K562 (cell line): Measurements from ENCODE around the gene SEC22A. TPM values are rescaled to one million over a fixed set of nuclear protein-coding genes. Genes with fewer than 3 reads are reported as not detected.

Source experiments
- ATAC-seq: fragments of 200-7000 bp; cut with Tn5 transposase; 3 replicates; pipeline ENCODE4 v1.9.1; 2020; ENCODE audit warnings: moderate library complexity
- BruUV-seq: library from RNA; stranded (reverse); fragments of 400-500 nt; replicated peaks from 2 replicates; lab custom pipeline; 2021; lab: Mats Ljungman, UMichigan
- CTCF ChIA-PET: fragments of 300-600 bp; formaldehyde crosslinking; extraction: SDS; loops from one replicate; lab custom pipeline; 2021; ENCODE audit warnings: low intra/inter-chr PET ratio; lab: Yijun Ruan, JAX
- POLR2A ChIA-PET: fragments of 300-600, 350-650 bp; sonication (Branson Sonifier 250); formaldehyde crosslinking; extraction: SDS; loops from one replicate; lab custom pipeline; 2021; ENCODE audit warnings: antibody characterized with exemption, inconsistent platforms; lab: Yijun Ruan, JAX
- DNase-seq, 4 experiments: peaks; one replicate each; pipeline versions ENCODE4 v3.0.0 to v3.0.0-alpha.2; 2011 to 2018; ENCODE audit warnings: low spot score in 3 of 4, mixed read lengths in 3 of 4; ENCODE audit errors: extremely low read depth in 1 of 4
- FAIRE-seq: peaks from 2 replicates; lab custom pipeline; 2011; peaks lifted over from hg19 to GRCh38; lab: Jason Lieb, UNC
- H2AFZ ChIP-seq: 2 replicates; pipeline ENCODE4 v1.6.0; 2011; ENCODE audit warnings: low read depth, low read length, control low read depth, inconsistent platforms
- H3K27ac ChIP-seq: fragments of 200-600 bp; 3 replicates; pipeline ENCODE4 v1.8.0; 2011; ENCODE audit warnings: low read depth, mild to moderate bottlenecking, control low read depth, inconsistent platforms, low read length, moderate library complexity, mixed read lengths; ENCODE audit errors: extremely low read depth
- H3K27me3 ChIP-seq, 2 experiments: fragments of 300-600 bp in 1 of 2; 2 replicates in 1 of 2; 3 replicates in 1 of 2; pipeline versions ENCODE4 v1.6.0 to v1.8.0; 2011; ENCODE audit warnings: inconsistent platforms in 2 of 2, low read length in 2 of 2, mild to moderate bottlenecking in 1 of 2, mixed read lengths in 1 of 2, moderate library complexity in 1 of 2; ENCODE audit not compliant: control insufficient read depth in 2 of 2, insufficient read depth in 2 of 2
- H3K36me3 ChIP-seq: fragments of 300-600 bp; 3 replicates; pipeline ENCODE4 v1.8.0; 2011; ENCODE audit warnings: mild to moderate bottlenecking, low read length, inconsistent platforms; ENCODE audit not compliant: control insufficient read depth, insufficient read depth
- H3K4me1 ChIP-seq, 2 experiments: fragments of 200-600 bp in 1 of 2; replicated peaks in 1 of 2; 2 replicates in 1 of 2; 3 replicates in 1 of 2; pipeline versions ENCODE4 v1.5.1 to v1.8.0; 2011; ENCODE audit warnings: inconsistent platforms in 2 of 2, low read length in 2 of 2, mild to moderate bottlenecking in 1 of 2, mixed read lengths in 1 of 2, moderate library complexity in 1 of 2; ENCODE audit not compliant: control insufficient read depth in 2 of 2, insufficient read depth in 2 of 2
- H3K4me2 ChIP-seq: 2 replicates; pipeline ENCODE4 v1.6.1; 2011; ENCODE audit warnings: low read length, control low read depth, inconsistent platforms, mixed read lengths; ENCODE audit not compliant: insufficient read depth
- H3K4me3 ChIP-seq: fragments of 200-600 bp; sonication (generic), shearing (Covaris generic); 2 replicates; pipeline ENCODE4 v1.5.1; 2016; ENCODE audit warnings: control low read depth, inconsistent platforms
- H3K79me2 ChIP-seq: fragments of 200-600 bp; 3 replicates; pipeline ENCODE4 v1.8.0; 2011; ENCODE audit warnings: low read length, inconsistent platforms; ENCODE audit not compliant: control insufficient read depth, insufficient read depth
- H3K9ac ChIP-seq, 2 experiments: 2 replicates each; pipeline versions ENCODE4 v1.6.0 to v1.6.1; 2011; ENCODE audit warnings: low read depth in 2 of 2, low read length in 2 of 2, control low read depth in 1 of 2, inconsistent platforms in 1 of 2, mild to moderate bottlenecking in 1 of 2, mixed read lengths in 1 of 2; ENCODE audit not compliant: insufficient read depth in 1 of 2
- H3K9me1 ChIP-seq: one replicate; pipeline ENCODE4 v1.6.0; 2011; ENCODE audit warnings: inconsistent platforms, mild to moderate bottlenecking, low read length, moderate library complexity; ENCODE audit not compliant: control insufficient read depth, insufficient read depth
- H3K9me3 ChIP-seq: replicated peaks from 2 replicates; pipeline ENCODE4 v1.5.1; 2011; ENCODE audit warnings: low read depth, low read length, inconsistent platforms; ENCODE audit not compliant: control insufficient read depth, insufficient read depth
- H4K20me1 ChIP-seq: replicated peaks from 2 replicates; pipeline ENCODE4 v1.6.1; 2011; ENCODE audit warnings: low read length, inconsistent platforms, mixed read lengths; ENCODE audit not compliant: control insufficient read depth, insufficient read depth
- GTF2E2 ChIP-seq: fragments of 200-800 bp; sonication (Bioruptor generic); IDR thresholded peaks from 2 replicates; pipeline ENCODE4 v1.6.1; 2016; ENCODE audit warnings: missing genetic modification characterization, missing compliant biosample characterization
- KLF16 ChIP-seq: IDR thresholded peaks from 2 replicates; pipeline ENCODE4 v1.6.1; 2016; ENCODE audit warnings: antibody characterized with exemption
- MAZ ChIP-seq, 2 experiments: fragments of 450-650 bp in 1 of 2; sonication (generic) in 1 of 2; formaldehyde crosslinking; IDR thresholded peaks in 1 of 2; conservative IDR thresholded peaks in 1 of 2; 2 replicates each; pipeline versions ENCODE4 v1.4.0 to v1.5.0; 2020; ENCODE audit warnings: mild to moderate bottlenecking in 1 of 2, missing genetic modification reagents in 1 of 2
- MTA1 ChIP-seq: fragments of 450-650 bp; IDR thresholded peaks from 2 replicates; pipeline ENCODE4 v1.6.1; 2017; ENCODE audit warnings: borderline replicate concordance
- POLR2H ChIP-seq: IDR thresholded peaks from 2 replicates; pipeline ENCODE4 v1.6.1; 2016; ENCODE audit warnings: missing genetic modification characterization, low read depth, mild to moderate bottlenecking, control low read depth, missing compliant biosample characterization, moderate library complexity
- RBM17 ChIP-seq: fragments of 200-400 bp; formaldehyde crosslinking; IDR thresholded peaks from 2 replicates; pipeline ENCODE4 v1.6.1; 2017; ENCODE audit warnings: low read depth, mild to moderate bottlenecking, low read length, borderline replicate concordance
- STAT5B ChIP-seq: fragments of 250-450 bp; sonication (Bioruptor Pico); IDR thresholded peaks from 2 replicates; pipeline ENCODE4 v1.8.0; 2021; ENCODE audit warnings: mild to moderate bottlenecking, inconsistent platforms
- ZKSCAN8 ChIP-seq: fragments of 200-800 bp; sonication (Bioruptor generic); IDR thresholded peaks from 2 replicates; pipeline ENCODE4 v1.6.1; 2016; ENCODE audit warnings: missing genetic modification characterization, missing compliant biosample characterization
- ZNF778 ChIP-seq: fragments of 450-650 bp; formaldehyde crosslinking; IDR thresholded peaks from 2 replicates; pipeline ENCODE4 v1.4.0; 2020; ENCODE audit warnings: mild to moderate bottlenecking, moderate library complexity
- WGBS: fragments of 100-300 bp; shearing (Covaris generic); methylation state at CpG from one replicate; pipeline ENCODE4 v1.1.6; 2016; ENCODE audit warnings: low coverage, mixed read lengths; ENCODE audit not compliant: insufficient coverage; ENCODE audit errors: missing lambda C conversion rate; 5-methylcytosine and 5-hydroxymethylcytosine counted together
- in situ Hi-C: fragments of 300-500 bp; cut with MboI; formaldehyde crosslinking; loops from 4 replicates; pipeline ENCODE4 v1.15.0; 2018; ENCODE audit warnings: inconsistent platforms, mixed read lengths
- intact Hi-C: fragments of 100-400 bp; cut with micrococcal nuclease; formaldehyde crosslinking; loops from 2 replicates; pipeline ENCODE4 v1.14.2; 2022
- polyA plus RNA-seq, 8 experiments: library from polyadenylated mRNA; depleted of rRNA in 4 of 8; stranded (reverse) in 5 of 8; unstranded in 3 of 8; fragments of >200 nt; fragmentation: Nextera tagmentation in 2 of 8; fragmentation: Illumina TruSeq in 1 of 8; extraction: Ambion mirVana in 2 of 8; extraction: Trizol in 1 of 8; gene quantifications; 2 replicates each; pipeline versions ENCODE4 v1.2.1 to v1.2.3, GENCODE V29; 2011 to 2014; ENCODE audit warnings: inconsistent platforms in 1 of 8, missing spikeins in 1 of 8
- total RNA-seq, 7 experiments: library from RNA; depleted of rRNA in 6 of 7; stranded (reverse); fragments of >200 nt in 6 of 7; fragmentation: Illumina TruSeq in 2 of 7; extraction: Trizol in 2 of 7; gene quantifications; 2 replicates each; pipeline versions ENCODE4 v1.2.1 to v1.2.3, GENCODE V29; 2011 to 2021; ENCODE audit warnings: low replicate concordance in 1 of 7
- TF ChIP-seq, protein P1 (sequence below): sonication (generic); IDR thresholded peaks from 2 replicates; pipeline ENCODE4 v1.6.1; 2016
- TF ChIP-seq, protein P2 (sequence below): sonication (generic); formaldehyde crosslinking; IDR thresholded peaks from 2 replicates; pipeline ENCODE4 v1.8.0; 2022; ENCODE audit warnings: missing genetic modification reagents, mild to moderate bottlenecking, borderline replicate concordance
- TF ChIP-seq, protein P3 (sequence below): sonication (generic); formaldehyde crosslinking; IDR thresholded peaks from 2 replicates; pipeline ENCODE4 v1.4.0; 2020; ENCODE audit warnings: mild to moderate bottlenecking, missing genetic modification reagents

Gene SEC22A
- total and polyA plus RNA-seq, 9 of the 15 experiments (the other 6 are each of a cell fraction or from before 2014, with no cell fraction given), result 7.9 to 44.5 (median 20.5) TPM

DNA sequence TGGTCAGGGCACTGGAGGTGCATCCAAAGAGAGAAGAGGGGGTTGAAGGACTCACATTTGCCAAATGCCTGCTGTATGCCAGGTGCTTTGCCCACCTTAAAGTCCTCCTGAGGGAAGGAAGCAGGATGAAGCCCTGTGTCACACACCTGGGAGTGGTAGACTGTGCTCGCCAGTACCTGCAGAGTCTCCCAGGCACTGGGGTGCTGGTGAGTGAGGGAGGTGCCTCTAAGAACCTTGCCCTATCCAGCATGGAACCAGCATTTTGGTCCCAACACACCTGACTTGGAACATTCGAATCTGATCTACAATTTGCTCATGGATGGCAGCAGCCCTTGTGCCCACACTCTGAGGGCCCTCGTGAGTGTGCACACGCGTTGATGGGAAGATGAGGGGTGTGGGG is 76.7 kb downstream of the SEC22A start:
- TF ChIP-seq MAZ (CRISPR knock-in tag; conservative IDR thresholded peaks at IDR 0.05 in 1 of 2, IDR thresholded peaks at IDR 0.05 in 1 of 2) (no peak), ZKSCAN8 (CRISPR knock-in tag) (no peak), STAT5B (no peak), GTF2E2 (no peak), POLR2H (tag) (no peak), ZNF778 (CRISPR knock-in tag) (no peak), RBM17 (no peak), KLF16 (no peak), MTA1 (no peak)
- TF ChIP-seq, protein P1, sequence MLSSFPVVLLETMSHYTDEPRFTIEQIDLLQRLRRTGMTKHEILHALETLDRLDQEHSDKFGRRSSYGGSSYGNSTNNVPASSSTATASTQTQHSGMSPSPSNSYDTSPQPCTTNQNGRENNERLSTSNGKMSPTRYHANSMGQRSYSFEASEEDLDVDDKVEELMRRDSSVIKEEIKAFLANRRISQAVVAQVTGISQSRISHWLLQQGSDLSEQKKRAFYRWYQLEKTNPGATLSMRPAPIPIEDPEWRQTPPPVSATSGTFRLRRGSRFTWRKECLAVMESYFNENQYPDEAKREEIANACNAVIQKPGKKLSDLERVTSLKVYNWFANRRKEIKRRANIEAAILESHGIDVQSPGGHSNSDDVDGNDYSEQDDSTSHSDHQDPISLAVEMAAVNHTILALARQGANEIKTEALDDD, result no peak
- TF ChIP-seq, protein P2, sequence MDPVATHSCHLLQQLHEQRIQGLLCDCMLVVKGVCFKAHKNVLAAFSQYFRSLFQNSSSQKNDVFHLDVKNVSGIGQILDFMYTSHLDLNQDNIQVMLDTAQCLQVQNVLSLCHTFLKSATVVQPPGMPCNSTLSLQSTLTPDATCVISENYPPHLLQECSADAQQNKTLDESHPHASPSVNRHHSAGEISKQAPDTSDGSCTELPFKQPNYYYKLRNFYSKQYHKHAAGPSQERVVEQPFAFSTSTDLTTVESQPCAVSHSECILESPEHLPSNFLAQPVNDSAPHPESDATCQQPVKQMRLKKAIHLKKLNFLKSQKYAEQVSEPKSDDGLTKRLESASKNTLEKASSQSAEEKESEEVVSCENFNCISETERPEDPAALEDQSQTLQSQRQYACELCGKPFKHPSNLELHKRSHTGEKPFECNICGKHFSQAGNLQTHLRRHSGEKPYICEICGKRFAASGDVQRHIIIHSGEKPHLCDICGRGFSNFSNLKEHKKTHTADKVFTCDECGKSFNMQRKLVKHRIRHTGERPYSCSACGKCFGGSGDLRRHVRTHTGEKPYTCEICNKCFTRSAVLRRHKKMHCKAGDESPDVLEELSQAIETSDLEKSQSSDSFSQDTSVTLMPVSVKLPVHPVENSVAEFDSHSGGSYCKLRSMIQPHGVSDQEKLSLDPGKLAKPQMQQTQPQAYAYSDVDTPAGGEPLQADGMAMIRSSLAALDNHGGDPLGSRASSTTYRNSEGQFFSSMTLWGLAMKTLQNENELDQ (CRISPR knock-in tag), result no peak
- TF ChIP-seq, protein P3, sequence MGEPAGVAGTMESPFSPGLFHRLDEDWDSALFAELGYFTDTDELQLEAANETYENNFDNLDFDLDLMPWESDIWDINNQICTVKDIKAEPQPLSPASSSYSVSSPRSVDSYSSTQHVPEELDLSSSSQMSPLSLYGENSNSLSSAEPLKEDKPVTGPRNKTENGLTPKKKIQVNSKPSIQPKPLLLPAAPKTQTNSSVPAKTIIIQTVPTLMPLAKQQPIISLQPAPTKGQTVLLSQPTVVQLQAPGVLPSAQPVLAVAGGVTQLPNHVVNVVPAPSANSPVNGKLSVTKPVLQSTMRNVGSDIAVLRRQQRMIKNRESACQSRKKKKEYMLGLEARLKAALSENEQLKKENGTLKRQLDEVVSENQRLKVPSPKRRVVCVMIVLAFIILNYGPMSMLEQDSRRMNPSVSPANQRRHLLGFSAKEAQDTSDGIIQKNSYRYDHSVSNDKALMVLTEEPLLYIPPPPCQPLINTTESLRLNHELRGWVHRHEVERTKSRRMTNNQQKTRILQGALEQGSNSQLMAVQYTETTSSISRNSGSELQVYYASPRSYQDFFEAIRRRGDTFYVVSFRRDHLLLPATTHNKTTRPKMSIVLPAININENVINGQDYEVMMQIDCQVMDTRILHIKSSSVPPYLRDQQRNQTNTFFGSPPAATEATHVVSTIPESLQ, result no peak
- TF ChIP-seq, all 486 proteins: peak for 0
- H2AFZ ChIP-seq, result no peak overlapping the region
- H3K79me2 ChIP-seq, result no peaks in the 10 kb centered on the region
- H3K9me3 ChIP-seq, result no peaks in the 10 kb centered on the region
- H3K4me1 ChIP-seq, result no peaks in the 10 kb centered on the region
- no peaks in the 10 kb centered on the region for H4K20me1 ChIP-seq
- H3K27me3 ChIP-seq, result no peaks in the 10 kb centered on the region
- BruUV-seq, result no TSS peak
- ATAC-seq (no peak), FAIRE-seq (no peak), DNase-seq (peak in 1 of 4 experiments; percentile 0)
- no peak overlapping the region for H3K27ac ChIP-seq
- H3K36me3 ChIP-seq, result no peaks in the 10 kb centered on the region
- H3K4me3 ChIP-seq, result no peak overlapping the region
- H3K9me1 ChIP-seq, result no peaks in the 10 kb centered on the region
- in situ Hi-C loops (no loop called here), intact Hi-C loops (no loop called here)
- H3K9ac ChIP-seq, result no peak overlapping the region
- 8% methylated on average over 5 of the region's 5 CpGs for WGBS
- no peak overlapping the region for H3K4me2 ChIP-seq
- CTCF ChIA-PET, result no interaction called here
- POLR2A ChIA-PET, result interaction anchor here (0.6 kb wide), 1 partner anchor 120 kb away, joined by 3 read pairs; no protein-coding TSS in a partner anchor
